Lower leg skin (tissue), 4 donors: ENCODE results near the gene TRIM7. TPM values are rescaled to one million over a fixed set of nuclear protein-coding genes. Genes with fewer than 3 reads are reported as not detected.
A peak's percentile ranks its signal among the peaks of the same experiment; 100 is the strongest.
"Not testable (repeated sequence)": the region's sequence is repeated elsewhere in the genome, so short reads cannot be mapped to it uniquely, and the experiment has no call there.

ENCODE experiments used
- DNase-seq, 2 donors: peaks; one replicate each; pipeline ENCODE4 v3.0.0-alpha.2; 2019; ENCODE audit warnings: low spot score in 2 of 2
- H3K4me3 ChIP-seq: fragments of 200-600 bp; sonication (generic); 2 replicates; pipeline ENCODE4 v1.5.1; 2017; ENCODE audit warnings: mild to moderate bottlenecking, low read depth; ENCODE audit not compliant: poor library complexity, severe bottlenecking
- CTCF ChIP-seq, 3 donors: fragments of 450-650 bp; IDR thresholded peaks; one replicate each; pipeline ENCODE4 v1.5.1; 2016; ENCODE audit warnings: antibody characterized with exemption in 3 of 3, mild to moderate bottlenecking in 3 of 3, moderate library complexity in 2 of 3
- POLR2A ChIP-seq, 2 donors: fragments of 450-650 bp; IDR thresholded peaks; one replicate each; pipeline ENCODE4 v1.6.1; 2016 to 2017; ENCODE audit warnings: antibody characterized with exemption in 2 of 2, mild to moderate bottlenecking in 1 of 2, moderate library complexity in 1 of 2
- WGBS, 2 donors: methylation state at CpG; one replicate each; pipeline ENCODE4 v1.1.5; 2018; 5-methylcytosine and 5-hydroxymethylcytosine counted together
- intact Hi-C: fragments of 100-400 bp; cut with DNase I; formaldehyde crosslinking; loops from one replicate; pipeline ENCODE4 v1.15.0; 2023; ENCODE audit warnings: low total_unique reads
- total RNA-seq, 4 donors: library from RNA; depleted of rRNA; stranded (reverse); fragments of >200 nt; gene quantifications; one replicate each; pipeline ENCODE4 v1.1.0, GENCODE V29; 2016

The TRIM7 gene
- total RNA-seq, 4 donors from 2014 or later, result 77.2 to 144 (median 89.8) TPM

- DNase-seq, result peak in 1 of 2 donors; percentile 90
- TF ChIP-seq POLR2A (IDR thresholded peaks at IDR 0.05) (no peak), CTCF (IDR thresholded peaks at IDR 0.05) (no peak)
- H3K4me3 ChIP-seq, result no peak overlapping the region
- 1 to 2% methylated on average over 13 of the region's 13 CpGs for WGBS, 2 donors
- intact Hi-C loops, result no loop called here
Observed at GRCh38 chr5:181217803-181218062, 12.7 kb upstream of the TRIM7 start.

DNA sequence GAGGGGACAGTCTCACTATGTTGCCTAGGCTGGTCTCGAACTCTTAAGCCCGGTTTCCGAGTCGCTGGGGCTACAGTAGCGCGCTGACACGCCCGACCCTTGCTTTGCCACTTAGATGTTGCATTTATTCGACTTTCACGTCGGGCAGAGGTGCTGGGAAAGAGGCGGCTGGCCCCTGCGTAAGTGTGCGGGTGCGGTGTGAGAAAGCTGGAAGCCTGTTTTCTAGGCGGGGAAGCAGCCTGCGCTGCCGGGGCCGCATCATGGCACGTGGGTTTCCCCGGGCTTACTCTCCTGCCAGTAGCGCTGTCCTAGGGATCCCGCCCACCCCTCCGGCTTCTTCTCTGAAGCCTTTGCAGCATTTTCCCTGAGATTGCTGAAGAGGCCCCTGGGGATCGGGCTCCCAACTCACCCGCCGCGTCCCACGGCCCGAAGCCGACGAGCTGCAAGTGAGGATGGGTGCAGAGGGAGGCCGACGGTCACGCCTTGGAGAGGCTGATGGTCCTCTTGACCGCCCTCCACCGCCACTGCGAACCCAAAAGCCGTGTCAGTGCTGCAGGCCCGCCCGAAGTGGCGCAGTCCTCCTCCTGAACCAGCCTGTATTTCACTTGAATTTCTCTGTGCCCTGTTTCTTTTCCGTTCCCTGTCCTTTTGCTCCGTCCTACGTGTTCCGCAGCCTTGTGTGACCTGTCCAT is 12.3 kb upstream of the TRIM7 start:
- peak in 1 of 2 donors; percentile 93 for DNase-seq
- intact Hi-C loops, result no loop called here
- H3K4me3 ChIP-seq, result peak overlapping the region; percentile 14
- TF ChIP-seq POLR2A (IDR thresholded peaks at IDR 0.05), result no peak
- TF ChIP-seq CTCF (IDR thresholded peaks at IDR 0.05), result no peak
- 0 to 1% methylated on average over 33 to 38 of the region's 46 CpGs for WGBS, 2 donors

DNA sequence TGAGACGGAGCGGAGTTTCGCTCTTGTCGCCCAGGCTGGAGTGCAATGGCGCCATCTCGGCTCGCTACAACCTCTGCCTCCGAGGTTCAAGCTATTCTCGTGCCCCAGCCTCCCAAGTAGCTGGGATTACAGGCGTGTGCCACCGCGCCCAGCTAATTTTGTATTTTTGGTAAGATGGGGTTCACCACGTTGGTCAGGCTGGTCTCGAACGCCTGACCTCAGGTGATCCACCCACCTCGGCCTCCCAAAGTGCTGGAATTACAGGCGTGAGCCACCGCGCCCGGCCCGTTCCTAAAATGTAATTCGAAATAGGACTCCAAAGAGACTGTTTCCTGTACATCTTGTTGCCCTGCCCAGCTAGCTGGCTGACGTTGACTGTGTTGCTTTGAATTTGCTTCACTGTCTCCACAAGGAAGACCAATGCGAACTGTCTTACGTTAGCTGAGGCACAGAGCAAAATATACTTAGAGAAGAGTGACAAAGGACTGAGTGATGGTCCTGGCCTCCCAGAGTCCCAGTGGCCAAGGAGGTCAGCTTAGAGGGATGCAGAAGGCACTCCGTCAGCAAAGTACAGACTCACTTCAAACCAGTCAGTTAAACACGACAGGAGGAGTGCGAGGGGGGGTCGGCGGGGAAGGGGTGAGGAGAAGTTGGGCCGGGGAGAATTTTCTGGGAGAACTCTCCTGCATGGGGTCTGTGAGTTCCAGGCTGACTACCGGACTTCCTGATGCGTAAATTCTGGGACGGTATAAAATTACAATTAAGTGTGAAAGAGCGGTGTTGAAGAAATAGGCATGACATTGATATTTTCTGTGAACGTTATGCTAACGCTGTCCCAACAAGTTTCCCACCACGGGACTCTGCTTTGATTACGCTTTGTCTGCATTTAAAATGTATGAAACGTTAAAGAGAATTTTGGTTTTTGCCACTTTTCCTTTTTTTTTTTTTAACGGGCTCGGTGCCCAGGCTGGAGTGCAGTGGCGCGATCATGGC is 11.3 kb upstream of the TRIM7 start:
- no peak for DNase-seq
- no peak for TF ChIP-seq CTCF (IDR thresholded peaks at IDR 0.05)
- no peak for TF ChIP-seq POLR2A (IDR thresholded peaks at IDR 0.05)
- H3K4me3 ChIP-seq, result no peak overlapping the region
- intact Hi-C loops, result no loop called here
- WGBS, 2 donors, result 27 to 30% methylated on average over 43 to 44 of the region's 44 CpGs

- H3K4me3 ChIP-seq, DNase-seq, intact Hi-C loops: not testable (repeated sequence)
- WGBS, 2 donors, result 79 to 88% methylated on average over 10 of the region's 10 CpGs
Observed at GRCh38 chr5:181214249-181214648, 9.3 kb upstream of the TRIM7 start.

DNA sequence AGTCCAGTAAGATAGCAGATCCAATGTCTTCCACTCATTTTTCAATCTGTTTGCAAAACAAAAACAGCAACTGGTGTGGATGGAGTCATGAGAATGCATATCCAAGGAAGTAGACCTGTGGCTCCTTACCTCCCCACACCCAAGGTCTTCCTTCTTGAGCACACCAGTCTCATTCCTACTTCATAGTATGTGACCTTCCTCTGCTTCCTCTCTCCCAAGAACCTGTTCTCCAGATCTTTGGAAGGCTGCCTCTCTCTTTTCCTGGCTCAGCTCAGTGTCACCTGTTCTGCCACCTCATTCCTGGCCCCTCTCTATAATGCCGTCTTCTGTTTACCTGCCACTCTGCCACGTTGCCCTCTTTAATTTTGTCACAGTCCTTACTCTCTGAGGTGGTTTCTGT is 7.9 kb upstream of the TRIM7 start:
- TF ChIP-seq POLR2A (IDR thresholded peaks at IDR 0.05), result no peak
- no peak for TF ChIP-seq CTCF (IDR thresholded peaks at IDR 0.05)
- intact Hi-C loops, result no loop called here
- 72 to 81% methylated on average over 2 of the region's 2 CpGs for WGBS, 2 donors
- DNase-seq, result no peak
- H3K4me3 ChIP-seq, result no peak overlapping the region

- 93 to 96% methylated on average over 6 of the region's 6 CpGs for WGBS, 2 donors
- no peak for DNase-seq
- TF ChIP-seq POLR2A (IDR thresholded peaks at IDR 0.05) (no peak), CTCF (IDR thresholded peaks at IDR 0.05) (no peak)
- no peak overlapping the region for H3K4me3 ChIP-seq
- intact Hi-C loops, result no loop called here
Observed at GRCh38 chr5:181212080-181212479, 7.1 kb upstream of the TRIM7 start.
